Activated T-cell treated with anti-CD3 and anti-CD28 coated beads for 1 hour (primary cell): ENCODE results near the gene FGG.

Source experiments
- DNase-seq: peaks from one replicate; pipeline ENCODE4 v3.0.0-alpha.2; 2020; ENCODE audit warnings: low read depth

FGG gene

DNA sequence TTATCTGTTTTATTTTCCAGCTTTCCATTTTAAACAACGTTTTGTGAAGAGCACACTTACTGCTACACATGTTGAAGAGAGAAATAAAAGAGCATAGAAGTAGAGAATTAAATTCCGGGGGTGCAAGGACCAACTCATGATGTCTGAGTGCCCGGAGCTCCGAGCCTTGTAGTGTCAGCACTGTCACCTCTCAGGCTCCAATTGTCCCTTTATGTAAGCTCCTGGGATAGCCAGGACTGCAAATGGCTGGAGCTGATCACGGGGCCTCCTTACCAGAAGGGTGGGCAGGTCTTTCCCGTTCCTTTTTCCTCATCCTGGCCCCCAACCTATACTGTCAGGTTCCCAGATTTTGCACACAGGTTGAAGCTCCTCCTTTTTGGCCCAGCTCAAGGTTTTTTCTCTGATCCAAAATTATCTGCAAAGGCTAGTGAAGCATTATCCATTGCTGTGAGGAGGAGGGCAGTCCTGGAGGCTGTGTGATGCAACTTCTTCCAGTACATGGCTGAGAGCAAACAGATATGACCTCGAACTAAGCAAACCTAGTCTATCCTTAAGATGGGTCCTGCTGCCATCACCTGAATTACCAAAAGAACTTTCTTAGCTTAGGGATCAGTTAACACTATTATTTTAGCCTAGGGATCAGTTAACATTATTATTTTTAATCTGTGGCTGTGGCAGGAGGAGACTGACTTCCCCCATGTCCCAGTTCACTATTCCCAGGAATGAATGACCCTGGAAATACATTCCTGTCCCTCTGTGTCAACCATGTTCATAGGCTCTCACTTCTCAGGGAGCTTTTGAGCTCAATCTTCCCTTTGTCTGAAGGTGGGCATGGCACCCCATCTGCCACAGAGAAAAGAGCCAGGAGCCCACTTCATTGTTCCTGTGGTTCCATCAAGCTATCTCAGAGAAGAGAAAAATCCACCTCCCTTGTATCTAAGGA is at the start of gene FGG:
Gene FGG (minus strand): TSS at position 185 of the 943 bp plus-strand sequence. CDS start 47 bp downstream, at position 138.
- DNase-seq: no peak

DNA sequence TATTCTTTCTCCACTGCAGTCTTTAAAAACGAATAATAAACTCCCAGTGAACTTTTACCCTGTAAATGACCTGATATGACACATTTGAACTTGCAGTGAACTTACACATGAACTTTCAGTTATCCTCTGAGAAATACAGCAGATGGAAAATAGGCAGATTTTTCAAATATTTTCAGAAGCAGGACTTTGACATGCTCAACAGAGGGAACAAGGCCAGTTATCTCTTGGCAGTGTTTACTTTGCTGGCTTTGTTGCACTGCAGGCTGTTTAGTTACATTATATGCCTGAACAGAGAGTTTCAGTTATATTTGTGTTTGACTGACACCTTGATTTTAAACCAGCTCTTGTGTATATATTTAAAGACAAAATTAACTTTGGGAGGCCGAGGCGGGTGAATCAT is 47.6 kb upstream of the FGG start:
- no peak for DNase-seq

DNA sequence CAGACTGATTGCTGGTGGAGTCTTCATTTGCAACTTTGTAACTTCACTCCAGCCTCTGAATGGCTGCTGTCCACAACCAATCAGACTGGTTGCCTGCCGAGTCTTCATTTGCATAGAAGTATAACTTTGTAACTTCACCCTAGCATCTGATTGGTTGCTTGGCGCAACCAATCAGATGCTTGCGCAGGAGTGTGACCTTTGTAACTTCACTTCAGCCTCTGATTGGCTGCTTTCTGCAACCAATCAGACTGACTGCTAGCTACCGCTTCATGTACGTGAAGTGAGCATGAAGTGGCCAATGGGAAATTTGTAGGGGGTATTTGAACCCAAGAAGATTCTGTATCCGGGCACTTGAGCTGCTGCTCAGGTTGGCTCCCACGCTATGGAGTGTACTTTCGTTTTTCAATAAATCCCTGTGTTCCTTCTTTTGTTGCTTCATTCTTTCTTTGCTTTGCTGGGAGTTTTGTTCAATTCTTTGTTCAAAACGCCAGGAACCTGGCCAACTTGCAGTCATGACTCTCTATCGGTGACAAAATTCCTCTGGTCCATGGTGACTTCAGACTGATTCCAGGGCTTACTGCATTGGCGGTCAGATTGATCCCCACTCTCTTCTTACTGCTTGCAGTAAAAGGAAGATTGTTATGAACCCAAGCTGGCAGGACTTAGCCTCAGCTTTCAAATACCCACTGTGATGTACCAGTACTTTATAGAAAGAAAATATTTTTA is 46.4 kb upstream of the FGG start:
- no peak for DNase-seq

DNA sequence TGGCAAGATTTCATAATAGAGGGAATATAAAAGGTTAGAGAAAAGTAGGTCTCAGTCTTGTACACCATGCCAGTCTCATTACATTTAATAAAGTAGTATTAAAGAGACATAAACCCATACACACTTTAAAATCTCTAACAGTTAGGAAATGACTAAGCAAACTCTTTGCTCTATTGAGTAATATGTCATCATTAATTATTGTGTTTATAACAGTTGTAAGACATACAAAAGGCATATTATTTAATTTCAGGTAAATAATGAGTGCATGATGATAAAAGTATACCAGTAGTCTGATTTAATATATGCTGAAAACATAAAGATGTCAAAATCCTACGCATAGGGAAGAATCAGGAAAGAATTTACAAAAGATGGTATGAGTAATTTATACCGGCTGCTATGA is 31.0 kb upstream of the FGG start:
- DNase-seq: no peak

DNA sequence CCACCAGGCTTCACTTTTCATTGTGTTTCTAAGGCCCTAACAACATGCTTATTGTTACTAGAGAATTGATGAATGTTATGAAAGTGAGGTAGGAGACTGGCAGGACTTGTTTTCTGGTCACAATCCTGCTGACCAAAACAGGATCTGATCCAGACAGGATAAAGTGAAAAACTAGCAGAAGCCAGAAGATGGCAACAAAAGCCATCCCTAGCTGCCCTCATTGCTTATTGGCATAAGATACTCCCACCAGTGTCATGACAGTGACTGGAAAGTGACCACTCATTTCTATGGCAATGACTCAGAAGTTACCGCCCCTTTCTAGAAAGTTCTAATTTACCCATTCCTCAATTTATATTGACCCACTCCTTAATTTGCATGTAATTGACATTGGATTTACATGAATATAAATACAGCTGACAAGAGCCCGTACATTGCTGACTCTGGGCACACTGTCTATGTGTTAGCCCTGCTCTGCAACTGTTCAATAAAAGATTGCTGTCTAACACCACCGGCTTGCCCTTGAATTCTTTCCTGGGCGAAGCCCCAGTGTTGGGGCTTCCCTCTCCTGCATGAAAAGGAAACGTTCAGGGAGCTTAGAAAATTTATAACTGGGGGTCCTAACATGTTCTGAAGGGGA is 30.0 kb upstream of the FGG start:
- DNase-seq: no peak

DNA sequence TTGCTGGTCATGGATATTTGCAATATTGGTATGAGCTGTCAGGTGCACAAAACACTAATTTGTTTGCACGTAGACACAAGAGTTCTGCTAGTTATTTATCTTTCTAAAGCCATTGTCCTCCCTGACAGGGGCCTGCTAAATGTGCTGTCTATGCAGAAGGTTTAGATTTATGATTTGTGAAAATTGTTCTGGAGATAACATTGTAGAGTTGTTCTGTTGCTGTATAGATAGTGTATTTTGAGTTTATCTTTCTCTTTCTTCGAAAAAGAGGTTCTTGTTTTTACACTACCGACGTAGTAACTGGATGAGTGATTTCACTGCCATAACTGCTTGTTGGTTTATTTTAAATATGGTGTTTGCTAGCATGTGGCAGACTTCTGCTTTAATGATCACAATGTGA is 28.5 kb upstream of the FGG start:
- DNase-seq: no peak

DNA sequence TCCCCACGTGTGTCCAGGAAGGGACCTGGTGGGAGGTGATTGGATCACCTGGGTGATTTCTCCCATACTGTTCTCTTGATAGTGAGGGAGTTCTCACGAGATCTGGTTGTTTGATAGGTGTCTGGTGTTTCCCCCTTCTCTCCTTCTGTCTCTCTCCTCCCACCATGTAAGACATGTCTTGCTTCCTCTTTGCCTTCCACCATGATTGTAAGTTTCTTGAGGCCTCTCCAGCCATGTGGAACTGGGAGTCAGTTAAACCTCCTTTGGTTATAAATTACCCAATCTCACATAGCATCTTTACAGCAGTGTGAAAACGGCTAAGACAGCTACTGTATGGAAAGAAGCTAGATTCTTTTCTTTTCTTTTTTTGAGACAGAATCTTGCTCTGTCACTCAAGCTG is 21.6 kb upstream of the FGG start:
- no peak for DNase-seq

DNA sequence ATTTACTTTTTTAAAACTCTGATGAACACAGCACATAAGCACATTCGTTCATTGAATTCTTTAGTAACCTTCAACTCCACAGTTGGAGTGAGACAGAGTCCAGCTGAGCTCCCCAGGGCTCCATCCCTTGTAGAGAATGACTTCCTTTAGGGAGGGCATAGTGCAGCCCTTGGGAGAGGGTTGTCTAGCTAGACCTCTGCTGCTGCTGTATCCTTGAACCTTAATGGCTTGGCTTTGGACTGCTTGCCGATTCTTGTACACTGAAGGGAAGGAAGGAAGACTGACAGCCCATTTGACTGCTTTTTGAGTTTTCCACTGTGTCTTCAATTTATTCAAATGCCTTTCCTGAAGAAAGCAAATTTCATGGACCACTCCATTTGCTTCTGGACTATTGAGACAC is 19.4 kb upstream of the FGG start:
- no peak for DNase-seq

DNA sequence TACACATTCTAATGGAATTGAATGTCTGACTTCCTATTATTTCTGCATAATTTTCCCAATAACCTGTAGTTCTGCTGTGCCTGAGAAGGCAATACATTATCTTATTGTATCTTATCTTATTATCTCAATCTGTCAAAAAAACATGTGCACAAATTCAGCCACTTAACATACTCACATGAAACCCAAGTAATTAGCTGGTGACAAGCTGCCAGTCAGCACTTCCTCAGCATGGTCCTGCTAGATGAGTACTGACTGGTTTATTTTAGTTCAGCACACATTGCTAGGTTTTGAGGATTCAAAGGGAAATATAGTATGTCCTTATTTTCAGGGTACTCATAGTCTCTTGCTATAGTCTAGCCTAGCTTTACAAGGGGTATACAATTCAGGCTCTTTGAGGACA is 17.9 kb upstream of the FGG start:
- no peak for DNase-seq

DNA sequence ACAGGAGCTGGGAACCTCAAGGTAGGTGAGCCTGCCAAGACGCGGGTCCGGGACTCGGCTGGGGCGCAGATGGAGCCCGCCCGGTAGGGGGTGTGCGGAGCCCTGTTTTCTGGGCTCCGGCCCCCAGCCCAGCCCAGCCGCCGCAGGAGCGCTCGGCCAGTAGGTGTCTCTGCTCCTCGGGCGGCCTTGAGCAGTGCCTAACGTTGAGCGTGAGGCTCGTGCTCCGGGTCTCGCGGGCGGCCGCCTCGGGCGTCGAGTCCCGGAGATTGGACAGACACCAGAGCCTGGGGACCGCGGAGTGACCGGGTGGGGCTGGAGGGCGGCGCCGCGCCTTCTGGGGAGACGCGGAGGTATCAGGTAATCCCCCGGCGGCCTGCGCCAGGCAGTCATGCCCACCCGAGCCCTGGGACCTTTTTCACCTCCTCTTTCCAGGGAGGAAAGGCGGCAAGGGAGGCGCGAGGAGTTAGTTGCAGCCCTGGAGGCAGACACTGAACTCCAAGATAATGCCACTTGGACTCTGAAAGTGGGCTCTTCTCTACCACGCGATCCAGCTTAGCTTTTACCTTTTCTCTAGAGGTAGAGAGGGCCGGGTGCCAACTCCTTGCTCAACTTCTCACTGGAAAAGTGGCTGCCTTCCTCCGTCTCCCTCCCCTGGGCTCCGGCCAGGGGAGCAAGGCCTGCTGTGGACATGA is 14.5 kb upstream of the FGG start:
- DNase-seq: peak; percentile 16

DNA sequence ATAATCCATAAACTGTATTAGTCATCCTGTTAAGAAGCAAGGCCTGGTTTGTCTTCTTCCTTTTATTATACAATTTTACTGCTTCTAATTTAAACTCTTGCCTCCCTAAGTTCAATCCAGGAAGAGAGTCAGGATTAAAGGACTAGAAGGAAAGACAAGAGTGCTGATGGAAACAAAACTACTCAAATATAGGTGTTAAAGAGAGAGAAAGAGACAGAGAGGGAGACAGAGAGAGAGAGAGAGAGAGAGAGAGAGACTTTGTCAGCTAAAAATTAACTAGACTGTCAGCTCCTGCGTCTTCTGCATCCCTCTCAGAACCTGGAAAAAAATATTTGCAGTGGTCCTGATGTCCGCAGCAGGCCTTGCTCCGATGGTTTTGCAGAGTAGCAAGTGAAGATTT is 13.5 kb upstream of the FGG start:
- DNase-seq: no peak

DNA sequence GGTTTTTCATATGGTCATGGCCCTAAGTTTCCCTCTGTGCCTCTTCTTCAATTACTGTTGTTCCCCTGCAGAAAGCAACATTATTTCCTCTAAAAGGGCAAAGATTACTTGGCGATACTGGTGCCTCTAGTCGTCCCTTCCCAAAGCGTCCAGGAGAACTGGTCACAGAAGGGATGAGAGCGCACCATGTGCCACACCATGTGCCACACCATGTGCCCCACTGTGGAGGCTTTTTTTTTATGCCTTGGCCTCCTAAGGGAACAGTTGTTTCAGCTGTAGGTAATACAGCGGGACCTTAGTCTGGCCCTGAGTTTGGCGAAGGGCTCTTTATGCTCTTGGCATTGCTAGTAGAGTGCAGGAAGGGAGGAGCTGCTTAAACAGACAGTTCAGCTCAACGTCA is 11.5 kb upstream of the FGG start:
- DNase-seq: no peak

DNA sequence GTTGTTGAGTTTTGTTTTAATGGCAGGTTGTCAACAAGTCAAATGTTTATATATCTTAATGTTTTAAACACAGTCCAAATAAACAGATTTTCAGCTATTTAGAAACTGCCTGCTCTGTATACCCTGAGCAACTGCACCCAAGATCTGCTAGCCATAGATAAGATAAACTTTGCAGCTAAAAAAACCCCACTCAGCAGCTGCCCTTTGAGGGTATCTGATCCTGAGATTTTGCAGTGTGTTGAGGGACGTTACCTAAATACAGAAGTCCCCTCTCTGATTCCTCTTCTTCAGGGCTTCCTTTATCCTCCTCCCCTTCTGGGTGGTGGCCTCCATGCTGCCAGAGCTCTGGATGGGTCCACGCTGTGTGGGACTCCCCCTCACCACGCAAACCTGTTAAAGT is 11.0 kb upstream of the FGG start:
- DNase-seq: no peak

DNA sequence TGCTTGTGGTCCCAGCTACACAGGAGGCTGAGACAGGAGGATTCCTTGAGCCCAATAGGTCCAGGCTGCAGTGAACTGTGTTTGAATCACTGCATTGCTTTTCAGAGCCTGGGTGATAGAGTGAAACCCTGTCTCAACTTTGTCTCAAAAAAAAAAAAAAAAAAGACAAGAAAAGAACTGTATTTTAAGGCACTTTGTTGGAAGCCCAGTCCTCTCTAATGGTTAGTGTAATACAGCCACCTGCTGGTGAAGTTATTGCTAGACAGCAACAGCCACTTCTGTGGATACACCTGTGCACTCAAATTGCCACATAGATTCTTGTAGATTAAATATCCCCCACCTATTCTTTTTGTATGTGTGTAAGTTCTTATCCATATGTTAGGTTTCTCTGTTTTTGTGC is 10.1 kb upstream of the FGG start:
- no peak for DNase-seq

DNA sequence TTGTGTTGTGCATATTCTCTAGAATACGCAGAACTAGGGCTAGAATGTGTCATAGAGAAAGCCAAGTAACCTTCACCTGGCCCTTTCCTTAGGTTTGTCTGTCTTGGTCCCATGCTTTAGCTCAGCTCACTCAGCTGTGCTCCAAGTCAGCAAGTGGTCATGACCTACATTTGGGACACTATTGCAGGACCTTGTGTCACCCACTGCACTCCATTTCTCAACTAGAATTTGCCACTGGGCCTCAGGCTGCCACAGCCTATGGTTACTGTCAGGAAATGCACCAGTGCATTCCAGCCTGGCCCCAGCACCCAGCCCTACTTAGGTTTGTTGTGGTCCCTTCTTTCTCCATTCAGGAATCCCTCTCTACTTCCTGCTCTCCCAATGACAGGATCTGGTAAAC is 7.7 kb upstream of the FGG start:
- DNase-seq: no peak

DNA sequence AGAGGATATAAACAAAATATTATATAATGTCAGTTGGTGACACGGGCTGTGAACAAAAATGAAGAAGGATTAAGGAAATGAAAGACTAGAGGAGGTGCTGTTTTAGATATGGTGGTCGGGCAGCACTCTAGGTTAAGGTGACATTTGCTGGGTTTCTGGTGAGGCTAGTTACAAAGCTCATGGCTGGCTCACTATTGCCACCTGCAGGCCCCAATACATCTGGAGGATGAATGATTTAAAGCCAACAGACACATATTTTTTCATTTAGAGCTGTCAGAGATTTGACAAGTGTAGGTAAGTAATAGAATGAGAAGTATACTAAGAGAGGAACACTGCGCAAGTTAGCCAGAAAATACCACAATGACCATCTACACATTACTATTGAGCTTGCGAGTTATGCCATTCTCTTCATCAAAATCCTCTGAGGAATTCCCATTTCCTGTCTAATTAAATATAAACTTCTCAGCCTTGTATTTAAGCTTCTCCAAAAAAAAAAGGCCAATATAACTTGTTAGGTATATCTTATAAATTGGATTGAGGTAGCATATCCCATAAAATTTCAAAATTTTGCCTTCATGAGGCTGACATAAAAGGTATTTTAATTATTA is 6.4 kb upstream of the FGG start:
- peak; percentile 11 for DNase-seq

DNA sequence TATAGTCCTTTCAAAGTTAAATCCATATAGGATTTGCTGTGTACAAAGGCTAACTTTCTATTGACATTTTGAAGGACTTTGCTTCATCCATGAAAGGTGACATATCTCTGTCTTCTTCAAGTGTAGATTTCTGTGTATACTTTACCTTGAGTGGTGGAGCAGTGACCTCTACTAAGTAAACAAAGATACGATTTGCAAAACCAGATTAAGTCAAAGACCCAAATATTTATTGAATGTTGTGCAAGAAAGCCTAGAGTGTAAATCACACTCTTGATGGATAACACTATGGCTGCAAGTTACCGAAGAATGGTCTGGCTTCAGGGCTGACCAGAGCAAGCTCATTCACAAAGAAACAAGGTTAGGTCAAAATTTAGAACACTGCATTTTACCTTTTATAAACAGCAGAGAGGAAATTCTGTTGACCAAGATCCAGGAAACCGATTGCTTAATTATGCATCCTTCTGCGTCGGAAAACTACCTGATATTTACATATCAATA is 5.4 kb upstream of the FGG start:
- DNase-seq: no peak

DNA sequence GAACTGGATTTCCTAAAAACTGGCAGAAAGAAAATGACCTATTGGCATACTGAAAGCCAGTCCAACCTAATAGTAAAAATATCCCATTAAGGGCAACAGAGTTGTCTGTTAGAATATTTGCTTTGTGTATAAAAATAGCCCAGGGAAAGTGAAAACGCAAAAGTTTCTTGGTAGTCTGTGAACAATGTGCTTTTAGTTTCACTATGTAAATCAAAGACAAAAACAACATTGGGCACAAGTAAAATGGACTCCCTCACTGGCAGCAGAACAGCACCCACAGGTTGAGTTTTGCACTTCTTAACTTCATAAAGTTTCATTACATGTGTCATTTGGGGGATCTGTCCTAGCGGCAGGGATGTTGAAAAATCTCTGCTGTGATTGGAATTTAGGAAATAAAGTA is 4.3 kb upstream of the FGG start:
- DNase-seq: no peak

DNA sequence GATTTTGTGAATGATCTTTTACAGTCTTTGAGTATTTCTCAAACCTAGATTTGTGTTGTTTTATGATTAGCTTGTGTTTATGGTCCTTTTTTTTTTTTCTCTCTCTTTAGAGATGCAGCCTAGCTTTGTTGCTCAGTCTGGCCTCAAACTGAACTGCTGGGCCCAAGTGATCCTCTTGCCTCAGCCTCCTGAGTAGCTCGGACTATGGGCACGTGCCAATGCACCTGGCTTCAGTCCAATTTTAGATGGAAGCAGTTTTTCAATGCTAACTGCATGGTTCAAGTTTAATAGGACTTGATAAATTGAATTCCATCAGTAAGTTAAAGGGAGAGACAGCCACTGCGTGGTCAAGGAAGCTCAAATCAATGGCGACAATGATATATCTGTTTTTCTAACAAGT is 3.8 kb upstream of the FGG start:
- no peak for DNase-seq

DNA sequence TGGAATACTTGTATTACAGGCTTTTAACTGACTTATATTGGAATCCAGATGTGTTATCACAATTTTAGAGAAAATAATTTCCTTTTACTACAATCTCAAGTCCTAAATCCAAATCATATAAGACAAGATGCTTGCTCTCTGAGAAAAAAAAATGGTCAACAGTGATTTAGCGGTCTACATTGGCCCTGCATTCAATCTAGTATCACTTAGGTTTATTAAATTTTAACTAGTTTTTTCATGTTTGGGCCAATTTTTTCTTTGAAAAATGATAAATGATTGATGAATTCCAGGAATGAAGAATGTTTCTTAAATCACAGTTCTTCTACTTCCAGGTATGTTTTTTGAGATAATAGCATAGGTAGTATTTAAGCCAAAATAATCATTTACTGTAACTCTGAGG is 2.8 kb upstream of the FGG start:
- no peak for DNase-seq

DNA sequence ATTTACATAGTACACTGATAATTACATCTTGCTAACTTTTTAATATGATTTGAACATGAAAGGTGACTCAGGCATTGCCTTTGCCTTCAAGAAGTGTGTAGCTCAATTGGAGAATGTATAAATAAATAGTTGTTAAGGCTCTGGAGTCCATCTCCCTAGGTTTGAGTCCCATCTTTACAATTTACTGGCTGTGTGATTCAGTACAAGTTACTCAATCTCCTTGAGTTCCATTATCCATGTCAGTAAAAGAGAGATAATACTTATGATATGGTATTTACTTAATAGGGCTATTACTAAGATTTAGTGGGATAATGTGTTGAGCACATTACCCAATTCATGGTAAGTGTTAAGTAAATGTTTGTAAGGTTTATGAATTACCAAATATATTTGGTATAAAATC is 1.9 kb upstream of the FGG start:
- no peak for DNase-seq

DNA sequence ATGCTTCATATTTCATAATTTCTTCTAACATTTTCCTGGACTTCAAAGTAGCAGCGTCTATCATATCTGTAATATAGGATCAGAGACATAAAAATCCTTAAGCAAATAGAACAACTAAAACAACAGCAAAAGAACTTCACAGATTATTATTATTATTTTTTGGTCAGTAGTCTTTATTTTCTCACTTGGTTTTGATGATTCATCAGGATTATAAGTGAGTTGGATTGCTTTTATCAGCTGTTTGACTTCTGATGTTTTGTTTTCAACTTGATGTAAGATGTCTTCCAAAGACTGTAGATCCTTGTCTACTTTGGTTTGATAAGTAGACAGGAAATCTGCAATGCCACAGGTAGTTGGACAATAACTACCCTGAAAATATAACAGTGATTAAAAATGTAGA is 623 bp downstream of the FGG start:
- DNase-seq: no peak
